ENCODE data around the gene ZG16. TPM values are rescaled to one million over a fixed set of nuclear protein-coding genes. Genes with fewer than 3 reads are reported as not detected.
A peak's percentile ranks its signal among the peaks of the same experiment; 100 is the strongest.

The ZG16 gene
- total RNA-seq, 1 experiment from 2014 or later: not detected

GRCh38 chr16:29734786-29735185 is 43.3 kb upstream of the ZG16 start:
- H3K9me3 Mint-ChIP-seq: no peaks in the 10 kb centered on the region
- H3K36me3 Mint-ChIP-seq: peaks cover 66% of the 10 kb centered on the region
- ATAC-seq (no peak), DNase-seq (ENCODE audit: low spot score) (no peak)
- peaks cover 2% of the 10 kb centered on the region; the same call in 1 of the 2 replicates for H3K4me1 Mint-ChIP-seq
- ChIA-PET CTCF (interaction anchor here (1.1 kb wide), 1 partner anchor 32 kb away, joined by 3 read pairs; no protein-coding TSS in a partner anchor), POLR2A (no interaction called here)
- TF ChIP-seq MLX (CRISPR knock-in tag; IDR thresholded peaks at IDR 0.05) (no peak), FOXK1 (CRISPR knock-in tag; IDR thresholded peaks at IDR 0.05) (no peak), E2F5 (CRISPR knock-in tag; IDR thresholded peaks at IDR 0.05) (no peak), ZNF219 (CRISPR knock-in tag; IDR thresholded peaks at IDR 0.05; ENCODE audit: borderline replicate concordance) (no peak), MYBL2 (CRISPR knock-in tag; IDR thresholded peaks at IDR 0.05) (no peak), ZNF121 (CRISPR knock-in tag; IDR thresholded peaks at IDR 0.05) (no peak), HMGXB4 (CRISPR knock-in tag; IDR thresholded peaks at IDR 0.05) (no peak), FOXJ3 (CRISPR knock-in tag; IDR thresholded peaks at IDR 0.05; ENCODE audit: borderline replicate concordance) (no peak), TEAD4 (CRISPR knock-in tag; IDR thresholded peaks at IDR 0.05) (no peak), TP53 (CRISPR knock-in tag; IDR thresholded peaks at IDR 0.05) (no peak), SOX15 (CRISPR knock-in tag; IDR thresholded peaks at IDR 0.05) (no peak), NFATC4 (CRISPR knock-in tag; IDR thresholded peaks at IDR 0.05) (no peak)
- TF ChIP-seq, protein P1, sequence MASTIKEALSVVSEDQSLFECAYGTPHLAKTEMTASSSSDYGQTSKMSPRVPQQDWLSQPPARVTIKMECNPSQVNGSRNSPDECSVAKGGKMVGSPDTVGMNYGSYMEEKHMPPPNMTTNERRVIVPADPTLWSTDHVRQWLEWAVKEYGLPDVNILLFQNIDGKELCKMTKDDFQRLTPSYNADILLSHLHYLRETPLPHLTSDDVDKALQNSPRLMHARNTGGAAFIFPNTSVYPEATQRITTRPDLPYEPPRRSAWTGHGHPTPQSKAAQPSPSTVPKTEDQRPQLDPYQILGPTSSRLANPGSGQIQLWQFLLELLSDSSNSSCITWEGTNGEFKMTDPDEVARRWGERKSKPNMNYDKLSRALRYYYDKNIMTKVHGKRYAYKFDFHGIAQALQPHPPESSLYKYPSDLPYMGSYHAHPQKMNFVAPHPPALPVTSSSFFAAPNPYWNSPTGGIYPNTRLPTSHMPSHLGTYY (CRISPR knock-in tag; IDR thresholded peaks at IDR 0.05): no peak
- TF ChIP-seq, protein P2, sequence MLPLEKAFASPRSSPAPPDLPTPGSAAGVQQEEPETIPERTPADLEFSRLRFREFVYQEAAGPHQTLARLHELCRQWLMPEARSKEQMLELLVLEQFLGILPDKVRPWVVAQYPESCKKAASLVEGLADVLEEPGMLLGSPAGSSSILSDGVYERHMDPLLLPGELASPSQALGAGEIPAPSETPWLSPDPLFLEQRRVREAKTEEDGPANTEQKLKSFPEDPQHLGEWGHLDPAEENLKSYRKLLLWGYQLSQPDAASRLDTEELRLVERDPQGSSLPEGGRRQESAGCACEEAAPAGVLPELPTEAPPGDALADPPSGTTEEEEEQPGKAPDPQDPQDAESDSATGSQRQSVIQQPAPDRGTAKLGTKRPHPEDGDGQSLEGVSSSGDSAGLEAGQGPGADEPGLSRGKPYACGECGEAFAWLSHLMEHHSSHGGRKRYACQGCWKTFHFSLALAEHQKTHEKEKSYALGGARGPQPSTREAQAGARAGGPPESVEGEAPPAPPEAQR (CRISPR knock-in tag; IDR thresholded peaks at IDR 0.05): no peak
- TF ChIP-seq, protein P3, sequence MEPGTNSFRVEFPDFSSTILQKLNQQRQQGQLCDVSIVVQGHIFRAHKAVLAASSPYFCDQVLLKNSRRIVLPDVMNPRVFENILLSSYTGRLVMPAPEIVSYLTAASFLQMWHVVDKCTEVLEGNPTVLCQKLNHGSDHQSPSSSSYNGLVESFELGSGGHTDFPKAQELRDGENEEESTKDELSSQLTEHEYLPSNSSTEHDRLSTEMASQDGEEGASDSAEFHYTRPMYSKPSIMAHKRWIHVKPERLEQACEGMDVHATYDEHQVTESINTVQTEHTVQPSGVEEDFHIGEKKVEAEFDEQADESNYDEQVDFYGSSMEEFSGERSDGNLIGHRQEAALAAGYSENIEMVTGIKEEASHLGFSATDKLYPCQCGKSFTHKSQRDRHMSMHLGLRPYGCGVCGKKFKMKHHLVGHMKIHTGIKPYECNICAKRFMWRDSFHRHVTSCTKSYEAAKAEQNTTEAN (CRISPR knock-in tag; IDR thresholded peaks at IDR 0.05): no peak
- TF ChIP-seq, protein P4, sequence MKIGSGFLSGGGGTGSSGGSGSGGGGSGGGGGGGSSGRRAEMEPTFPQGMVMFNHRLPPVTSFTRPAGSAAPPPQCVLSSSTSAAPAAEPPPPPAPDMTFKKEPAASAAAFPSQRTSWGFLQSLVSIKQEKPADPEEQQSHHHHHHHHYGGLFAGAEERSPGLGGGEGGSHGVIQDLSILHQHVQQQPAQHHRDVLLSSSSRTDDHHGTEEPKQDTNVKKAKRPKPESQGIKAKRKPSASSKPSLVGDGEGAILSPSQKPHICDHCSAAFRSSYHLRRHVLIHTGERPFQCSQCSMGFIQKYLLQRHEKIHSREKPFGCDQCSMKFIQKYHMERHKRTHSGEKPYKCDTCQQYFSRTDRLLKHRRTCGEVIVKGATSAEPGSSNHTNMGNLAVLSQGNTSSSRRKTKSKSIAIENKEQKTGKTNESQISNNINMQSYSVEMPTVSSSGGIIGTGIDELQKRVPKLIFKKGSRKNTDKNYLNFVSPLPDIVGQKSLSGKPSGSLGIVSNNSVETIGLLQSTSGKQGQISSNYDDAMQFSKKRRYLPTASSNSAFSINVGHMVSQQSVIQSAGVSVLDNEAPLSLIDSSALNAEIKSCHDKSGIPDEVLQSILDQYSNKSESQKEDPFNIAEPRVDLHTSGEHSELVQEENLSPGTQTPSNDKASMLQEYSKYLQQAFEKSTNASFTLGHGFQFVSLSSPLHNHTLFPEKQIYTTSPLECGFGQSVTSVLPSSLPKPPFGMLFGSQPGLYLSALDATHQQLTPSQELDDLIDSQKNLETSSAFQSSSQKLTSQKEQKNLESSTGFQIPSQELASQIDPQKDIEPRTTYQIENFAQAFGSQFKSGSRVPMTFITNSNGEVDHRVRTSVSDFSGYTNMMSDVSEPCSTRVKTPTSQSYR (CRISPR knock-in tag; IDR thresholded peaks at IDR 0.05): no peak
- TF ChIP-seq, protein P5, sequence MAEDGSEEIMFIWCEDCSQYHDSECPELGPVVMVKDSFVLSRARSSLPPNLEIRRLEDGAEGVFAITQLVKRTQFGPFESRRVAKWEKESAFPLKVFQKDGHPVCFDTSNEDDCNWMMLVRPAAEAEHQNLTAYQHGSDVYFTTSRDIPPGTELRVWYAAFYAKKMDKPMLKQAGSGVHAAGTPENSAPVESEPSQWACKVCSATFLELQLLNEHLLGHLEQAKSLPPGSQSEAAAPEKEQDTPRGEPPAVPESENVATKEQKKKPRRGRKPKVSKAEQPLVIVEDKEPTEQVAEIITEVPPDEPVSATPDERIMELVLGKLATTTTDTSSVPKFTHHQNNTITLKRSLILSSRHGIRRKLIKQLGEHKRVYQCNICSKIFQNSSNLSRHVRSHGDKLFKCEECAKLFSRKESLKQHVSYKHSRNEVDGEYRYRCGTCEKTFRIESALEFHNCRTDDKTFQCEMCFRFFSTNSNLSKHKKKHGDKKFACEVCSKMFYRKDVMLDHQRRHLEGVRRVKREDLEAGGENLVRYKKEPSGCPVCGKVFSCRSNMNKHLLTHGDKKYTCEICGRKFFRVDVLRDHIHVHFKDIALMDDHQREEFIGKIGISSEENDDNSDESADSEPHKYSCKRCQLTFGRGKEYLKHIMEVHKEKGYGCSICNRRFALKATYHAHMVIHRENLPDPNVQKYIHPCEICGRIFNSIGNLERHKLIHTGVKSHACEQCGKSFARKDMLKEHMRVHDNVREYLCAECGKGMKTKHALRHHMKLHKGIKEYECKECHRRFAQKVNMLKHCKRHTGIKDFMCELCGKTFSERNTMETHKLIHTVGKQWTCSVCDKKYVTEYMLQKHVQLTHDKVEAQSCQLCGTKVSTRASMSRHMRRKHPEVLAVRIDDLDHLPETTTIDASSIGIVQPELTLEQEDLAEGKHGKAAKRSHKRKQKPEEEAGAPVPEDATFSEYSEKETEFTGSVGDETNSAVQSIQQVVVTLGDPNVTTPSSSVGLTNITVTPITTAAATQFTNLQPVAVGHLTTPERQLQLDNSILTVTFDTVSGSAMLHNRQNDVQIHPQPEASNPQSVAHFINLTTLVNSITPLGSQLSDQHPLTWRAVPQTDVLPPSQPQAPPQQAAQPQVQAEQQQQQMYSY (CRISPR knock-in tag; IDR thresholded peaks at IDR 0.05): no peak
- H3K27me3 Mint-ChIP-seq (ENCODE audit: low read depth): no peaks in the 10 kb centered on the region
- H3K4me3 Mint-ChIP-seq: no peak overlapping the region
- peak overlapping the region; percentile 81 for H3K27ac Mint-ChIP-seq

Measured in WTC11 (cell line).